Measurements from ENCODE around the gene RPS16. TPM values are rescaled to one million over a fixed set of nuclear protein-coding genes. Genes with fewer than 3 reads are reported as not detected.

RPS16 gene
- 3,766 and 3,910 TPM in 2 replicates for total RNA-seq
- total RNA-seq (2013) = 1,442 TPM
- 5,199 and 6,448 TPM in 2 replicates for polyA plus RNA-seq
- polyA minus RNA-seq = 90.8 and 107 TPM in 2 replicates

- H3K9me3 ChIP-seq (ENCODE audit: control extremely low read depth in 1 of 3, control insufficient read depth in 2 of 3, insufficient read depth in 1 of 3, low read length in 2 of 3) = no peaks in the 10 kb centered on the region
- WGBS (ENCODE audit: insufficient coverage) = under 1% methylated on average over 50 of the region's 61 CpGs
- no peaks in the 10 kb centered on the region for H3K27me3 Mint-ChIP-seq
- DNase-seq = peak; percentile 99
- peaks cover 34% of the 10 kb centered on the region for H4K20me1 ChIP-seq (ENCODE audit: control insufficient read depth, insufficient read depth, low read length, poor library complexity, severe bottlenecking)
- peak; percentile 94 for ATAC-seq (ENCODE audit: low read depth)
- peaks cover 29 to 35% of the 10 kb centered on the region in 2 donors for H3K4me1 ChIP-seq (ENCODE audit: control insufficient read depth in 2 of 2, insufficient read depth in 2 of 2, low read length in 2 of 2)
- intact Hi-C loops (cut with micrococcal nuclease) = loop anchor here (1.0 kb wide), 6 partner anchors 10 to 310 kb away; partner anchors contain the start of genes EID2B, MED29, PAF1 and PAK4
- H3K4me2 ChIP-seq (replicated peaks; ENCODE audit: low read depth, low read length, poor library complexity, severe bottlenecking) = peak within 1 kb of the TSS; percentile 92
- peak within 1 kb of the TSS; percentile 86 for H2AFZ ChIP-seq (ENCODE audit: insufficient read depth, low read depth, low read length, poor library complexity, severe bottlenecking)
- H3K79me2 ChIP-seq (ENCODE audit: control insufficient read depth, insufficient read depth, low read length) = peaks cover 49% of the 10 kb centered on the region
- no peaks in the 10 kb centered on the region for H3K9me3 Mint-ChIP-seq (ENCODE audit: insufficient read depth)
- ChIA-PET CTCF (interaction anchor here (0.7 to 1.8 kb wide), 14 partner anchors 9 to 237 kb away, joined by 3 to 28 read pairs (median 4); partner anchors contain the start of genes EID2B, MED29, PAF1 and PLEKHG2), POLR2A (interaction anchor here (0.7 to 1.9 kb wide), 20 partner anchors 9 to 1061 kb away, joined by 3 to 42 read pairs (median 10); partner anchors contain the start of genes GMFG, MED29, PAF1 and PLEKHG2)
- H3K36me3 ChIP-seq (replicated peaks in 1 of 2; ENCODE audit: control extremely low read depth in 1 of 2, control insufficient read depth in 1 of 2, extremely low read depth in 1 of 2, insufficient read depth in 2 of 2, low read length in 1 of 2) = peaks cover 7 to 37% of the 10 kb centered on the region in 2 experiments
- no peaks in the 10 kb centered on the region for H3K27me3 ChIP-seq (replicated peaks in 1 of 4; ENCODE audit: control extremely low read depth in 1 of 4, control insufficient read depth in 3 of 4, insufficient read depth in 4 of 4, low read length in 3 of 4)
- peak within 1 kb of the TSS; percentile 100 for H3K4me3 Mint-ChIP-seq
- peak within 1 kb of the TSS; percentile 96 for H3K9ac ChIP-seq (ENCODE audit: low read length)
- peak within 1 kb of the TSS; percentile 65 to 100 (median 84) for H3K4me3 ChIP-seq (ENCODE audit: control extremely low read depth in 1 of 5, extremely low read depth in 1 of 5, insufficient read depth in 1 of 5, low read depth in 2 of 5, low read length in 4 of 5)
- H3K27ac ChIP-seq (ENCODE audit: low read length in 2 of 2) = peak within 1 kb of the TSS; percentile 80 to 93
- peaks cover 47% of the 10 kb centered on the region for H3K4me1 Mint-ChIP-seq
- TF ChIP-seq EZH2 (IDR thresholded peaks at IDR 0.05; ENCODE audit: borderline replicate concordance, insufficient read depth, low read depth, low read length, poor library complexity, severe bottlenecking) = no peak
- no peak for TF ChIP-seq CTCF (IDR thresholded peaks at IDR 0.05)
- peak within 1 kb of the TSS; percentile 100 for H3K27ac Mint-ChIP-seq
Observed at GRCh38 chr19:39435499-39436349, at the start of gene RPS16. RPS16 (minus strand) TSS chr19:39435949; CDS start chr19:39435895, 54 bp downstream.
